ENCODE results near the gene PLAC9. TPM values are rescaled to one million over a fixed set of nuclear protein-coding genes. Genes with fewer than 3 reads are reported as not detected.

The PLAC9 gene
- total and polyA plus RNA-seq, 2 experiments from 2014 or later: 1.1 to 11.0 TPM

- H3K36me3 ChIP-seq (ENCODE audit: insufficient read depth): no peaks in the 10 kb centered on the region
- Mint-ChIP-seq H3K9me3 (no peaks in the 10 kb centered on the region; the same call in 1 of the 3 replicates), H3K4me1 (no peaks in the 10 kb centered on the region; the same call in 2 of the 3 replicates), H3K27ac (no peak overlapping the region), H3K36me3 (ENCODE audit: low read depth) (no peaks in the 10 kb centered on the region), H3K4me3 (no peak overlapping the region), H3K27me3 (ENCODE audit: insufficient read depth, low read depth, poor library complexity) (peaks cover 3% of the 10 kb centered on the region)
- no peak overlapping the region for H2AFZ ChIP-seq
- no peak overlapping the region for H3K4me2 ChIP-seq
- H3F3A ChIP-seq (replicated peaks; ENCODE audit: low read depth): no peaks in the 10 kb centered on the region
- no peaks in the 10 kb centered on the region for H4K20me1 ChIP-seq (replicated peaks; ENCODE audit: insufficient read depth)
- no peak overlapping the region for H3K27ac ChIP-seq (ENCODE audit: low read depth)
- H3K79me2 ChIP-seq (replicated peaks; ENCODE audit: insufficient read depth): no peaks in the 10 kb centered on the region
- H3K9me2 ChIP-seq (ENCODE audit: insufficient read depth): no peaks in the 10 kb centered on the region; the same call in 1 of the 2 replicates
- ATAC-seq (no peak), DNase-seq (ENCODE audit: low spot score) (no peak)
- no peaks in the 10 kb centered on the region for H3K4me1 ChIP-seq (ENCODE audit: insufficient read depth)
- H3K4me3 ChIP-seq: no peak overlapping the region
- TF ChIP-seq EZH2 (IDR thresholded peaks at IDR 0.05; ENCODE audit: low read depth, unreplicated experiment) (no peak), CTCF (conservative IDR thresholded peaks at IDR 0.05; ENCODE audit: low read depth in 2 of 2) (no peak), NANOG (IDR thresholded peaks at IDR 0.05; ENCODE audit: borderline replicate concordance) (no peak), REST (IDR thresholded peaks at IDR 0.05; ENCODE audit: unreplicated experiment) (no peak), EZH2phosphoT487 (IDR thresholded peaks at IDR 0.05; ENCODE audit: unreplicated experiment) (no peak), POLR2AphosphoS5 (IDR thresholded peaks at IDR 0.05; ENCODE audit: low read depth) (no peak), ZNF114 (CRISPR knock-in tag; IDR thresholded peaks at IDR 0.05) (no peak), JUNB (IDR thresholded peaks at IDR 0.05; ENCODE audit: unreplicated experiment) (no peak), STAT1 (IDR thresholded peaks at IDR 0.05; ENCODE audit: unreplicated experiment) (no peak), ETS1 (IDR thresholded peaks at IDR 0.05) (no peak), ZNF462 (CRISPR knock-in tag; IDR thresholded peaks at IDR 0.05) (no peak), ZNF331 (CRISPR knock-in tag; IDR thresholded peaks at IDR 0.05; ENCODE audit: low read depth) (no peak), CREB1 (CRISPR knock-in tag; IDR thresholded peaks at IDR 0.05; ENCODE audit: low read depth) (no peak)
- no peaks in the 10 kb centered on the region for H3K27me3 ChIP-seq (ENCODE audit: insufficient read depth)
These were observed 10.3 kb upstream of the PLAC9 start for GRCh38 chr10:80122110-80122710.
